Measurements from ENCODE around the gene CCDC33. TPM values are rescaled to one million over a fixed set of nuclear protein-coding genes. Genes with fewer than 3 reads are reported as not detected.

CCDC33 gene
- total RNA-seq, 1 experiment from 2014 or later: not detected

DNA sequence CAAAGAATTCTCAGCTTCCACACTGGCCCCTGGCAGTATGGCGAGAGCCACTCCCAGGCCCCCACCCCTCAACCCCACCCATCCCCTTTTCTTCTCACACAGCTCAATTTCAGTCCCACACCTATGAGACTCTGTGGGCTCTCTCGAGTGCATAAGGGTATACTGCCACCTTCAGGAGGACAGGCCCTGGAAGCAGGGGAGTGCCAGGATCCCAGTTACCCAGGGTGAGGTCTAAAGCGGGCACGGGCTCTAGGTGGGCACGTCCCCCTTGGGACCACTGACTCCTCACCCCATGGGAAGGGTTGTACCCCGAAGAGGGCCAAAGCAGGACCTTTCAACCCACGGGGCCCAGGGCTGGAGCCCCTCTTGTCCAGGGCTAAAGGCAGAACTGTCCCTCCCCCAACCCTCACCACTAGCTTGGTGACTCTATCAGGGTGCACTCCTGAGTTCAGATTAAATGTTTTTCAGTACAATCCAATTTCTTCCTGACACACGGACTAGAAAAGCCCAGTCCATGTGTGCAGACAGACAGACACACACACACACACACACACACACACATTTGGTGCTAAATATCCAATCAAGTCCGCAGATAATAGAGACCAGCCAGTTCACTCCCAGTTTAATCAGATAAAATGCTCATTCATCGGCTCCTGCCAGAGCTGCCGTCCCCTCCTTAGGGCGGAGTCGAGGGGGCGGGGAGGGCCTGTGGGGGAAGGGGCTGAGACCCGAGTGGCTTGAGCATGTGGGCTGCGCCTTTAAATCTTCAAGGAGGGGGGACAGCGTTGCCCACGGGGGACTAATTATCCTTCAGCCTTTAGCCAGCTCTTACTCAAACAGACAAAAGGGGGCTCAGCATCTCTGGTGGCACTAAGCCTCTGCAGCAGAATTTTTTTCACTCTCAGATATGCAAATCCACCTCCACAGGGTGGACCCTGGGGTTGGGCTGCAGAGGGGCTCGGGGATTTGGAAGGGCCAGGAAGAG lies 72.0 kb downstream of the CCDC33 start:
- Histone ChIP-seq H3K9me3 (ENCODE audit: control insufficient read depth, insufficient read depth, low read depth, low read length) (no peaks in the 10 kb centered on the region), H3K36me3 (ENCODE audit: control insufficient read depth, insufficient read depth, low read length) (no peaks in the 10 kb centered on the region), H3K4me3 (ENCODE audit: low read depth in 2 of 2, low read length in 2 of 2) (no peak overlapping the region), H3K27ac (ENCODE audit: low read length) (no peak overlapping the region), H3K4me1 (ENCODE audit: control insufficient read depth, insufficient read depth, low read length) (no peaks in the 10 kb centered on the region; the same call in 1 of the 2 replicates), H3K27me3 (ENCODE audit: control insufficient read depth, insufficient read depth, low read length) (no peaks in the 10 kb centered on the region)
- TF ChIP-seq SIN3A (IDR thresholded peaks at IDR 0.05; ENCODE audit: borderline replicate concordance, insufficient read depth, low read depth, low read length): no peak
- TF ChIP-seq, protein P1, sequence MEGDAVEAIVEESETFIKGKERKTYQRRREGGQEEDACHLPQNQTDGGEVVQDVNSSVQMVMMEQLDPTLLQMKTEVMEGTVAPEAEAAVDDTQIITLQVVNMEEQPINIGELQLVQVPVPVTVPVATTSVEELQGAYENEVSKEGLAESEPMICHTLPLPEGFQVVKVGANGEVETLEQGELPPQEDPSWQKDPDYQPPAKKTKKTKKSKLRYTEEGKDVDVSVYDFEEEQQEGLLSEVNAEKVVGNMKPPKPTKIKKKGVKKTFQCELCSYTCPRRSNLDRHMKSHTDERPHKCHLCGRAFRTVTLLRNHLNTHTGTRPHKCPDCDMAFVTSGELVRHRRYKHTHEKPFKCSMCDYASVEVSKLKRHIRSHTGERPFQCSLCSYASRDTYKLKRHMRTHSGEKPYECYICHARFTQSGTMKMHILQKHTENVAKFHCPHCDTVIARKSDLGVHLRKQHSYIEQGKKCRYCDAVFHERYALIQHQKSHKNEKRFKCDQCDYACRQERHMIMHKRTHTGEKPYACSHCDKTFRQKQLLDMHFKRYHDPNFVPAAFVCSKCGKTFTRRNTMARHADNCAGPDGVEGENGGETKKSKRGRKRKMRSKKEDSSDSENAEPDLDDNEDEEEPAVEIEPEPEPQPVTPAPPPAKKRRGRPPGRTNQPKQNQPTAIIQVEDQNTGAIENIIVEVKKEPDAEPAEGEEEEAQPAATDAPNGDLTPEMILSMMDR (IDR thresholded peaks at IDR 0.05): peak; percentile 90
- ATAC-seq (peak; percentile 88), DNase-seq (ENCODE audit: low read depth, low spot score) (no peak)
- in situ Hi-C loops (cut with HindIII; ENCODE audit: low pct_unique_long_range_greater_than_20kb, low sequenced_read_pairs): no loop called here
- POLR2A ChIA-PET: interaction anchor here (0.6 to 1.0 kb wide), 3 partner anchors 13 to 462 kb away, joined by 5 to 10 read pairs (median 5); no protein-coding TSS in a partner anchor
- CTCF ChIA-PET: interaction anchor here (0.6 to 2.7 kb wide), 31 partner anchors 8 to 520 kb away, joined by 3 to 53 read pairs (median 4); partner anchors contain the start of gene ISLR2
- no TSS peak for BruUV-seq (replicated peaks)
- intact Hi-C loops (cut with micrococcal nuclease; ENCODE audit: unreplicated experiment): loop anchor here (1.0 kb wide), 1 partner anchor 180 kb away; no protein-coding TSS in a partner anchor

DNA sequence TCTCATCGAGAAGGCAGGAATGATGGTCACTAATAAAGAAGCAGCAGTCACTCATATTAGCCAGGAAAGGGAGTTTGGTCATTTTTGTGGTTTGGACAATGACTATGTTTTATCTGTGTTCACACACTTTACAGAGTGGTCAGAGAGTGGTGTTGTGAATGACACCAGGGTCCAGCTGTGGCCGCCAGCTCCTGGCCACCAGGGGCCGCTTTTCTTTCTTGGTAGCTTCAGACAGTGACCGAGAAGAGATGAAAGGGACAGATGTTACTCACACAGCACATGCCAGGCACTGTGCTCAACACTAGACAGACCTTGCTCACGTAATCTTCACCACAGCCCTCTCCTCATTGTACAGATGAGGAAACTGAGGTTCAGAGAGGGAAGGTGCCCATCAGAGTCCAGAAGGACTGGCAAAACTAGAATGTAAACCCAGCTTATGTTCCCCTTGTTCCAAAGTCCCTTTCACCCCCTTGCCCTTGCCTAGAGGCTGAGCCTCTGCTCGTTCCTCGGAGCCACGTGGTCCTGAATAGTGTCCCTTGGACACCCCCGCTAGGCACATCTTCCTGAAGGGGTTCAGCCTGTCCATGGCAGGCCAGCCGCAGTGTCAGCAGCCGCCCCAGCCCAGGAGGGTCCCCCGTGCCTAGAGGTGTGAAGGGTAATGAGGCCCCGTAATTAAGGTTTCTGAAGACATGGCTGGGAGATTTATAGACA lies 75.8 kb downstream of the CCDC33 start:
- in situ Hi-C loops (cut with HindIII; ENCODE audit: low pct_unique_long_range_greater_than_20kb, low sequenced_read_pairs) (no loop called here), intact Hi-C loops (cut with micrococcal nuclease; ENCODE audit: unreplicated experiment) (loop anchor here (10.0 kb wide), 1 partner anchor 337 kb away; no protein-coding TSS in a partner anchor)
- no peak overlapping the region for H3K4me3 ChIP-seq (ENCODE audit: low read depth in 2 of 2, low read length in 2 of 2)
- H3K36me3 ChIP-seq (ENCODE audit: control insufficient read depth, insufficient read depth, low read length): no peaks in the 10 kb centered on the region
- no peak for DNase-seq (ENCODE audit: low read depth, low spot score)
- TF ChIP-seq, protein P1 (IDR thresholded peaks at IDR 0.05): peak; percentile 90
- peak; percentile 45; the same call in 1 of the 2 replicates for TF ChIP-seq TCF7L2 (IDR thresholded peaks at IDR 0.05; ENCODE audit: low read depth, low read length)
- TF ChIP-seq SIN3A (IDR thresholded peaks at IDR 0.05; ENCODE audit: borderline replicate concordance, insufficient read depth, low read depth, low read length): no peak
- no TSS peak for BruUV-seq (replicated peaks)
- ATAC-seq: peak; percentile 69
- POLR2A ChIA-PET: no interaction called here
- no peak overlapping the region for H3K27ac ChIP-seq (ENCODE audit: low read length)
- CTCF ChIA-PET: interaction anchor here (0.6 to 1.7 kb wide), 13 partner anchors 8 to 350 kb away, joined by 3 to 22 read pairs (median 3); no protein-coding TSS in a partner anchor
- H3K4me1 ChIP-seq (ENCODE audit: control insufficient read depth, insufficient read depth, low read length): peaks cover 4% of the 10 kb centered on the region; the same call in 1 of the 2 replicates
- no peaks in the 10 kb centered on the region for H3K27me3 ChIP-seq (ENCODE audit: control insufficient read depth, insufficient read depth, low read length)
- no peaks in the 10 kb centered on the region for H3K9me3 ChIP-seq (ENCODE audit: control insufficient read depth, insufficient read depth, low read depth, low read length)

All from Panc1 (cell line).